ENCODE measurements around the gene MAGEB17. TPM values are rescaled to one million over a fixed set of nuclear protein-coding genes. Genes with fewer than 3 reads are reported as not detected.
A peak's percentile ranks its signal among the peaks of the same experiment; 100 is the strongest.

MAGEB17 gene
- not detected for total RNA-seq

GRCh38 chrX:16167181-16167580, at the start of gene MAGEB17:
Gene MAGEB17, plus strand, starts transcription at chrX:16167481. Its CDS starts 2,902 bp downstream, at chrX:16170383.
- no peaks in the 10 kb centered on the region for H3K36me3 ChIP-seq
- H3K9me3 ChIP-seq: no peaks in the 10 kb centered on the region
- ATAC-seq (ENCODE audit: insufficient number of reproducible peaks, low FRiP score, low read depth) (no peak), DNase-seq (ENCODE audit: low spot score) (no peak)
- H3K27ac ChIP-seq: no peak within 1 kb of the TSS
- H3K27me3 ChIP-seq (replicated peaks; ENCODE audit: insufficient read depth): no peaks in the 10 kb centered on the region
- TF ChIP-seq CTCF (IDR thresholded peaks at IDR 0.05): no peak
- H3K4me3 ChIP-seq: no peak within 1 kb of the TSS
- no peaks in the 10 kb centered on the region for H3K4me1 ChIP-seq (ENCODE audit: control insufficient read depth in 1 of 2, low read depth in 2 of 2)

- Histone ChIP-seq H3K36me3 (no peaks in the 10 kb centered on the region), H3K4me3 (no peak overlapping the region), H3K4me1 (ENCODE audit: control insufficient read depth in 1 of 2, low read depth in 2 of 2) (no peaks in the 10 kb centered on the region), H3K27me3 (replicated peaks; ENCODE audit: insufficient read depth) (no peaks in the 10 kb centered on the region), H3K9me3 (no peaks in the 10 kb centered on the region), H3K27ac (no peak overlapping the region)
- DNase-seq (ENCODE audit: low spot score) (no peak), ATAC-seq (ENCODE audit: insufficient number of reproducible peaks, low FRiP score, low read depth) (no peak)
- no peak for TF ChIP-seq CTCF (IDR thresholded peaks at IDR 0.05)
Observed at GRCh38 chrX:16119353-16120220, 47.7 kb upstream of the MAGEB17 start.

GRCh38 chrX:16120431-16120830, 46.9 kb upstream of the MAGEB17 start:
- Histone ChIP-seq H3K4me3 (no peak overlapping the region), H3K27me3 (replicated peaks; ENCODE audit: insufficient read depth) (no peaks in the 10 kb centered on the region), H3K9me3 (no peaks in the 10 kb centered on the region), H3K27ac (no peak overlapping the region), H3K4me1 (ENCODE audit: control insufficient read depth in 1 of 2, low read depth in 2 of 2) (no peaks in the 10 kb centered on the region), H3K36me3 (no peaks in the 10 kb centered on the region)
- DNase-seq (ENCODE audit: low spot score) (no peak), ATAC-seq (ENCODE audit: insufficient number of reproducible peaks, low FRiP score, low read depth) (no peak)
- no peak for TF ChIP-seq CTCF (IDR thresholded peaks at IDR 0.05)

GRCh38 chrX:16123222-16123786, 44.0 kb upstream of the MAGEB17 start, which contains the start of gene GRPR:
Gene GRPR, plus strand, starts transcription at chrX:16123565. Its CDS starts 389 bp downstream, at chrX:16123954.
- H3K4me1 ChIP-seq (ENCODE audit: control insufficient read depth in 1 of 2, low read depth in 2 of 2): no peaks in the 10 kb centered on the region
- H3K36me3 ChIP-seq: no peaks in the 10 kb centered on the region
- no peak for ATAC-seq (ENCODE audit: insufficient number of reproducible peaks, low FRiP score, low read depth)
- no peak within 1 kb of the TSS for H3K27ac ChIP-seq
- H3K9me3 ChIP-seq: no peaks in the 10 kb centered on the region
- H3K4me3 ChIP-seq: no peak within 1 kb of the TSS
- H3K27me3 ChIP-seq (replicated peaks; ENCODE audit: insufficient read depth): no peaks in the 10 kb centered on the region
- TF ChIP-seq CTCF (IDR thresholded peaks at IDR 0.05): peak; percentile 56
- peak; percentile 8 for DNase-seq (ENCODE audit: low spot score)

GRCh38 chrX:16124201-16124600, 43.1 kb upstream of the MAGEB17 start:
- no peak overlapping the region for H3K4me3 ChIP-seq
- H3K36me3 ChIP-seq: no peaks in the 10 kb centered on the region
- TF ChIP-seq CTCF (IDR thresholded peaks at IDR 0.05): no peak
- H3K4me1 ChIP-seq (ENCODE audit: control insufficient read depth in 1 of 2, low read depth in 2 of 2): no peaks in the 10 kb centered on the region
- H3K9me3 ChIP-seq: no peaks in the 10 kb centered on the region
- ATAC-seq (ENCODE audit: insufficient number of reproducible peaks, low FRiP score, low read depth): no peak
- no peaks in the 10 kb centered on the region for H3K27me3 ChIP-seq (replicated peaks; ENCODE audit: insufficient read depth)
- H3K27ac ChIP-seq: no peak overlapping the region
- no peak for DNase-seq (ENCODE audit: low spot score)
